ENCODE measurements around the gene SLC39A10.

Gene SLC39A10

DNA sequence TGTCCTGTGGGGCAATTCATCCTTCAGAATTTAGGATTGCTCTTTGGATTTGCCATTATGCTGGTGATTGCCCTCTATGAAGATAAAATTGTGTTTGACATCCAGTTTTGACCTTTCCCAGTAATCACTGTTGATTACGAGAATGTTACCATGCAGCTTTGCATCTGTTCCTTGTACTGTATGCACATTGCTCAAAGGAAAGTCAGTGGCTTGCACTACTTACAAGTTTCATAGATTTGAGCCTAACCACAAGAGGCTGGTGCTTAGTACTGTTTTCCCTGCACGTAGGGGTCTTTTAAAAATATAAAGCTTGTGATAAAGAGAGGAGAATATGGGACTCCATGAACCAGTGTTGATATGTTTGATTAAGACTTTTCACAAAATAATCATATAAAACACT, 77.9 kb downstream of the SLC39A10 start:
- TF ChIP-seq EZH2 (IDR thresholded peaks at IDR 0.05), result no peak
- no peak for TF ChIP-seq FOXP2 (optimal IDR thresholded peaks at IDR 0.05; ENCODE audit: control extremely low read depth, extremely low read length, insufficient read depth)
- TF ChIP-seq POLR2AphosphoS5 (IDR thresholded peaks at IDR 0.05; ENCODE audit: borderline replicate concordance, low read depth, low read length), result no peak
- H3K4me3 ChIP-seq, result no peak overlapping the region
- H3K36me3 ChIP-seq (ENCODE audit: insufficient read depth, low read length), result no peaks in the 10 kb centered on the region; the same call in 1 of the 2 replicates
- no peak for DNase-seq (ENCODE audit: low read depth, low spot score)
- no peak overlapping the region for H3K9ac ChIP-seq (ENCODE audit: insufficient read length)
- H3K9me3 ChIP-seq (ENCODE audit: low read depth, low read length), result no peaks in the 10 kb centered on the region
- no peak overlapping the region for H3K27ac ChIP-seq

DNA sequence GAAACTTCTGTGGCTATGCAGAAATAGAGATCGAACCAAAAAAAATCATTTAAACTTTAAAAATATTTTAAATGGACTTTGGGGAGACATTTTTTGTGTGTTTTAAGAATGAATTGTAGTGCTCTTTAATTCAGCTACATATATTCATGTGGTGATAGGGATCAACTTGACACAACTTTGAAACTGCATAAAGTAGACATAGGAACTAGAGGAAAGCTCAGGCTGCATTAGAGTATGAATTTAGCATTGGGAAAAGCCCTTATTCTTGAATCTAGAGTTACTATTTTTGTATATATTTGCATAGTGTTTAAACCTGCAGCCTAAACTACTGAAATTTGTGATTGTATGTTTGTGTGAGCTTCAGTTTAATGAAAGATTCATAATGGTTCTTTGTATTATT, 78.3 kb downstream of the SLC39A10 start:
- Histone ChIP-seq H3K36me3 (ENCODE audit: insufficient read depth, low read length) (no peaks in the 10 kb centered on the region; the same call in 1 of the 2 replicates), H3K9ac (ENCODE audit: insufficient read length) (no peak overlapping the region)
- no peak for TF ChIP-seq POLR2AphosphoS5 (IDR thresholded peaks at IDR 0.05; ENCODE audit: borderline replicate concordance, low read depth, low read length)
- no peak for TF ChIP-seq FOXP2 (optimal IDR thresholded peaks at IDR 0.05; ENCODE audit: control extremely low read depth, extremely low read length, insufficient read depth)
- no peak for TF ChIP-seq EZH2 (IDR thresholded peaks at IDR 0.05)

DNA sequence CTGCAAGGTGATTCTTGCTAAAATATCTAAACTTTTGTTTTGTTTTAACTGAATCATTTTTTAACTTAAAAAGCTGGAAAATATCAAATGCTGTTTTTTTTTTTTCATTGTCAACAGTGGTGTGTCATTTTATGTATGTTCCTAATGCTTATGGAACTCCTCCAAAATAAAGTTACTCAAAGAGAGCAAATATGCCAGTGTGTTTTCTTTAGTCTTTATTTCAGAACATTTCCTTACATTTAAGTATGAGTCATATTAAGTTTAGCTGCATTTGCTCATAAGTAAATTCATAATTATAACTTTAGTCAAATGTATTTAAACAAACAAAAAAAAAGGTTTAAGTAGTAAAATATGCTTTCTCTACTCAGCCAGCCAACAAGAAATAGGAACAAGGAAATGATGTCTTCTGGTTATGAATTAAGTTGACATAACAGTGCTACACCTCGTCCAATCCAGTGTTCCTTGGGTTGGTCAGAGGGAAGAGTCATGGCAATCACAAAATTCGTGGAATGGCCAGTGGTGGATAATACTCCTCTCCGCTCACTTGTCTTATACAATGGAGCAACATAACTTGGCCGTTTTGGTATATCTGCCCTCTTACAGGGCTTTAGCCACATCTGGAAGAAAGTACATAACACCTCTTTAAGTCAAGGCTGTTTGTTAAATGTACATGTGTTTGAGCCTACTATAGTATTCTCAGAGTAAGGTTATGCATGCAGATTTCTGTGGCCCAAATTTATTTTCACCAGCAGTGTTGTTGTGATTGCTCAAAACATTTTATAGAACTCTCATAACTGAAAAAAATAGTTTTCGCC, 80.7 kb downstream of the SLC39A10 start:
- no peaks in the 10 kb centered on the region; the same call in 1 of the 2 replicates for H3K36me3 ChIP-seq (ENCODE audit: insufficient read depth, low read length)
- H3K4me3 ChIP-seq, result no peak overlapping the region
- no peak overlapping the region for H3K27ac ChIP-seq
- no peaks in the 10 kb centered on the region for H3K9me3 ChIP-seq (ENCODE audit: low read depth, low read length)
- H3K9ac ChIP-seq (ENCODE audit: insufficient read length), result no peak overlapping the region
- no peak for TF ChIP-seq FOXP2 (optimal IDR thresholded peaks at IDR 0.05; ENCODE audit: control extremely low read depth, extremely low read length, insufficient read depth)
- TF ChIP-seq EZH2 (IDR thresholded peaks at IDR 0.05), result no peak
- TF ChIP-seq POLR2AphosphoS5 (IDR thresholded peaks at IDR 0.05; ENCODE audit: borderline replicate concordance, low read depth, low read length), result no peak
- no peak for DNase-seq (ENCODE audit: low read depth, low spot score)

More for the DNA sequence above, 78.3 kb downstream of the SLC39A10 start:
- Histone ChIP-seq H3K27ac (no peak overlapping the region), H3K4me3 (no peak overlapping the region), H3K9me3 (ENCODE audit: low read depth, low read length) (no peaks in the 10 kb centered on the region)
- DNase-seq (ENCODE audit: low read depth, low spot score), result no peak

DNA sequence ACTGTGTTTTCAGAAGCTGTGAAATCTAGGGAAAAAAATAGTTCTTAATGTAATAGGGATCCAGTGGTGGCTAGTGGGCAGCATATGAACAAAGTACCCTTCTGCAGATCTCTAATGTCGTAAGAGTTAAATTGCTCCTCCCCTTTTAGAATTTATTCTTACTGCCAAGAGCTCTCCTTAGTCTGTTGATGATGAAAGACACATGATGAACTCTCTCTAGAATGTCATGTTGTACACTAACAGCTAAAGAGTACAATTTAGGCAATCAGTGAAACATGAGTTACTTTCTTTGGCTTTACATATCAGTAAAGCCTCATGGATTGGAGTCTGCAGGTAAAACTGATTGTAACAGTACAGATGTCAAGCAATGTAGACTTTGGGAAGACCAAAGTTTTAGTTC, 84.2 kb downstream of the SLC39A10 start:
- Histone ChIP-seq H3K36me3 (ENCODE audit: insufficient read depth, low read length) (no peaks in the 10 kb centered on the region; the same call in 1 of the 2 replicates), H3K27ac (no peak overlapping the region), H3K4me3 (no peak overlapping the region), H3K9me3 (ENCODE audit: low read depth, low read length) (no peaks in the 10 kb centered on the region), H3K9ac (ENCODE audit: insufficient read length) (no peak overlapping the region)
- no peak for DNase-seq (ENCODE audit: low read depth, low spot score)
- TF ChIP-seq POLR2AphosphoS5 (IDR thresholded peaks at IDR 0.05; ENCODE audit: borderline replicate concordance, low read depth, low read length), result no peak
- TF ChIP-seq EZH2 (IDR thresholded peaks at IDR 0.05), result no peak

GRCh38 chr2:195756218-195756942, 99.4 kb downstream of the SLC39A10 start:
- no peaks in the 10 kb centered on the region for H3K9me3 ChIP-seq (ENCODE audit: low read depth, low read length)
- no peaks in the 10 kb centered on the region for H3K36me3 ChIP-seq (ENCODE audit: insufficient read depth, low read length)
- no peak overlapping the region for H3K4me3 ChIP-seq
- no peak for DNase-seq (ENCODE audit: low read depth, low spot score)
- TF ChIP-seq FOXP2 (optimal IDR thresholded peaks at IDR 0.05; ENCODE audit: control extremely low read depth, extremely low read length, insufficient read depth), result no peak
- TF ChIP-seq POLR2AphosphoS5 (IDR thresholded peaks at IDR 0.05; ENCODE audit: borderline replicate concordance, low read depth, low read length), result no peak
- TF ChIP-seq EZH2 (IDR thresholded peaks at IDR 0.05), result no peak
- H3K9ac ChIP-seq (ENCODE audit: insufficient read length), result no peak overlapping the region
- H3K27ac ChIP-seq, result no peak overlapping the region

DNA sequence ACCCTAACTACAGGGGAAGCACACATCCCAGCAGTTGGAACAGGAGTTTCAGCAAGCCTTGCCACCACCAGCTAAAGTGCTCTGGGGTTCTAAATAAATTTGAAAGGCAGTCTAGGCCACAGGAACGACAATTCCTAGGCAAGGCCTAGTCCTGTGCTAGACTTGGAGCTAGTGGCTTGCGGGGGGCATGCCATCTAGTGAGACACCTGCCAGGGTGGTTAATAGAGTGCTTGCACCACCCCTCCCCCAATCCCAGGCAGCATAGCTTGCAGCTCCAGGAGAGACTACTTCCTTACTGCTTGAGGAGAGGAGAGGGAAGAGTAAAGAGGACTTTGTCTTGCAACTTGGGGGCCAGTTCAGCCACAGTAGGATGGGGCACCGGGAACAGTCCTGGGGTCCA, 101.8 kb downstream of the SLC39A10 start:
- DNase-seq (ENCODE audit: low read depth, low spot score), result no peak
- no peak for TF ChIP-seq FOXP2 (optimal IDR thresholded peaks at IDR 0.05; ENCODE audit: control extremely low read depth, extremely low read length, insufficient read depth)
- TF ChIP-seq POLR2AphosphoS5 (IDR thresholded peaks at IDR 0.05; ENCODE audit: borderline replicate concordance, low read depth, low read length), result no peak
- no peak for TF ChIP-seq EZH2 (IDR thresholded peaks at IDR 0.05)

DNA sequence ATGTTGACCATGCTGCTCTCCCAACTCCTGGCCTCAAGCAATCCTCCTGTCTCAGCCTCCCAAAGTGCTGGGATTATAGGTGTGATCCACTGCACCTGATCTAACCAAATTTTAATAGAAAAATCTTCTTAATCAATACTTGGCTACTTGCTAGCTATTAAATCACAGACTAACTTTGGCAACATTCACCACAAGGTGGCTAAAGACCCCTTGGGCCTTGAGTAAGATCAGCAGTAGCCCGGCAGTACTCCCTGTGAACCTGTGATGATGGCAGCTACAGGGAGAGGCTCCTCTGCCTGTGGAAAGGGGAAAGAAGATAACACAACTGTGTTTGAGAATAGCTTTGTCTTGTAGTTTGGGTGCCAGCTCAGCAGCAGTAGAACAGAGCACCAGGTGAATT, 102.9 kb downstream of the SLC39A10 start:
- Histone ChIP-seq H3K27ac (no peak overlapping the region), H3K4me3 (no peak overlapping the region), H3K9me3 (ENCODE audit: low read depth, low read length) (no peaks in the 10 kb centered on the region), H3K36me3 (ENCODE audit: insufficient read depth, low read length) (no peaks in the 10 kb centered on the region), H3K9ac (ENCODE audit: insufficient read length) (no peak overlapping the region)
- no peak for TF ChIP-seq FOXP2 (optimal IDR thresholded peaks at IDR 0.05; ENCODE audit: control extremely low read depth, extremely low read length, insufficient read depth)
- TF ChIP-seq POLR2AphosphoS5 (IDR thresholded peaks at IDR 0.05; ENCODE audit: borderline replicate concordance, low read depth, low read length), result no peak
- TF ChIP-seq EZH2 (IDR thresholded peaks at IDR 0.05), result no peak
- no peak for DNase-seq (ENCODE audit: low read depth, low spot score)

More for the DNA sequence above, 101.8 kb downstream of the SLC39A10 start:
- Histone ChIP-seq H3K9me3 (ENCODE audit: low read depth, low read length) (no peaks in the 10 kb centered on the region), H3K36me3 (ENCODE audit: insufficient read depth, low read length) (no peaks in the 10 kb centered on the region), H3K4me3 (no peak overlapping the region), H3K9ac (ENCODE audit: insufficient read length) (no peak overlapping the region), H3K27ac (no peak overlapping the region)

DNA sequence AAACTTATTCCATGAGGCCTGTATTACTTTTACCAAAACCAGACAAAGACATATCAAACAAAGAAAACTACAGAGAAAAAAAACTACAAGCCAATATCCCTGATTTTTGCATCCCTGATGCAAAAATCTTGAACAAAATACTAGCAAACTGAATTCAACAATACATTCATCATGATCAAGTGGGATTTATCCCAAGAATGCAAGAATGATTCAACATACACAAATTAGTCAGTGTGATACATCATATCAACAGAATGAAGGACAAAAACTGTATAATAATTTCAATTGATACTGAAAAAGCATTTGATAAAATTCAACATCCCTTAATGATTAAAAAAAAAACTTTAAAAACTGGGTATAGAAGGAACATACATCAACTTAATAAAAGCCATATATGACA, 106.8 kb downstream of the SLC39A10 start:
- Histone ChIP-seq H3K36me3 (ENCODE audit: insufficient read depth, low read length) (no peaks in the 10 kb centered on the region), H3K27ac (no peak overlapping the region), H3K4me3 (no peak overlapping the region), H3K9ac (ENCODE audit: insufficient read length) (no peak overlapping the region), H3K9me3 (ENCODE audit: low read depth, low read length) (no peaks in the 10 kb centered on the region)
- DNase-seq (ENCODE audit: low read depth, low spot score), result no peak
- TF ChIP-seq EZH2 (IDR thresholded peaks at IDR 0.05) (no peak), POLR2AphosphoS5 (IDR thresholded peaks at IDR 0.05; ENCODE audit: borderline replicate concordance, low read depth, low read length) (no peak), FOXP2 (optimal IDR thresholded peaks at IDR 0.05; ENCODE audit: control extremely low read depth, extremely low read length, insufficient read depth) (no peak)

Measured in SK-N-MC (cell line).